ENCODE data around the gene SCN2A.

DNA sequence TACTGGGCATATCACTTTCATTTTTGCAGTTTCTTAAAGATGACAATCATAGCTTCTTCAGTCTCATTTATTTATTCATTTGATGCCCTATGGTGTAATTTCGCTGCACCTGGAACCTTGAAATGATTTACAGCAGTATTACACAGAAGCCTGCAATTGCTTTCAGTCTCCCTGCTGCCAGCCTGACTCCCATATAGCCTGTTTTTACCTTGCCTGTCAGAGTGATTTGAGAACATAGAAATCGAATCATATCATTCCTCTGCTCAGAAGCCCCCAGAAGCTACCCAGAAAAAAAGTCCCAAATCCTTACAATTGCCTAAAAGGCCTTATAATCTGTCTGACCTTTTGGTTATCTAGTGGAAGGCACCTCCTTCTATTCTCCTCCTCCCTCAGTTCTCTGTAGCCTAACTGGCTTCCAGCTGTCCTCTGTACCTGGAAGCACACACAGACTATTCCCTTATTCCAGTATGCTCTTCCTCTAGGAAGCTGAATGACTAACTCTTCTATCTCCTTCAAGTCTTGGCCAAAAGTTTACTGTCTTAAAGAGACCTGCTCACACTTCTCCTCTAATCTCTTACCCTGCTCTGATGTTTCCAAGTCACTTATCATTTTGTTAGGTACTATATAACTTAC lies 48.0 kb upstream of the SCN2A start:
- TF ChIP-seq SMC3 (IDR thresholded peaks at IDR 0.05; ENCODE audit: borderline replicate concordance, low read length), result no peak
- no peak for TF ChIP-seq FOXK2 (IDR thresholded peaks at IDR 0.05)
